Measurements from ENCODE around the gene METAP1. TPM values are rescaled to one million over a fixed set of nuclear protein-coding genes. Genes with fewer than 3 reads are reported as not detected.
"Not testable (repeated sequence)": the region's sequence is repeated elsewhere in the genome, so short reads cannot be mapped to it uniquely, and the experiment has no call there.

METAP1 gene
- total RNA-seq, 1 experiment from 2014 or later, result 60.5 TPM

DNA sequence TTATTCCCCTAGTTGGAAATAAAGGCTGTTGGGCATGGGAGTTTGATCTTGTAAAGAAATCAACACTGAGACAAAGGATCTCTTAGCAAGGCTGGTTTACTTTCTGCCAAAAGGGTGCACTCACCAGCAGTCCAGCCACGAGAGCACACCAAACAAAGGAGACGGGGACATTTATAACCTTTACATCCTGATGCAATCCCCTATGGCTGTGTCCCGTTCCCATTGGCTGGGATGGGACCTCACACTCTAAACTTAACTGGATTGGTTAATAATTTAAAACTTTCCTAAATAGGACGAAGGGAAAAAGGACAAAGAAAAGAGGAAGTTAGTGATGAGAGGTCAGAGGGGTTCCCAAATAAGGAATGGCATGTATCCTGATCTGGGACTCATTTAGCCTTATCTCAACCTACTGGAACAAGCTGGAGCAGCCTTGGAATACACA is 17.9 kb downstream of the METAP1 start:
- intact Hi-C loops (cut with micrococcal nuclease; ENCODE audit: unreplicated experiment), result no loop called here
- TF ChIP-seq, protein P1, sequence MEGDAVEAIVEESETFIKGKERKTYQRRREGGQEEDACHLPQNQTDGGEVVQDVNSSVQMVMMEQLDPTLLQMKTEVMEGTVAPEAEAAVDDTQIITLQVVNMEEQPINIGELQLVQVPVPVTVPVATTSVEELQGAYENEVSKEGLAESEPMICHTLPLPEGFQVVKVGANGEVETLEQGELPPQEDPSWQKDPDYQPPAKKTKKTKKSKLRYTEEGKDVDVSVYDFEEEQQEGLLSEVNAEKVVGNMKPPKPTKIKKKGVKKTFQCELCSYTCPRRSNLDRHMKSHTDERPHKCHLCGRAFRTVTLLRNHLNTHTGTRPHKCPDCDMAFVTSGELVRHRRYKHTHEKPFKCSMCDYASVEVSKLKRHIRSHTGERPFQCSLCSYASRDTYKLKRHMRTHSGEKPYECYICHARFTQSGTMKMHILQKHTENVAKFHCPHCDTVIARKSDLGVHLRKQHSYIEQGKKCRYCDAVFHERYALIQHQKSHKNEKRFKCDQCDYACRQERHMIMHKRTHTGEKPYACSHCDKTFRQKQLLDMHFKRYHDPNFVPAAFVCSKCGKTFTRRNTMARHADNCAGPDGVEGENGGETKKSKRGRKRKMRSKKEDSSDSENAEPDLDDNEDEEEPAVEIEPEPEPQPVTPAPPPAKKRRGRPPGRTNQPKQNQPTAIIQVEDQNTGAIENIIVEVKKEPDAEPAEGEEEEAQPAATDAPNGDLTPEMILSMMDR (IDR thresholded peaks at IDR 0.05; ENCODE audit: unreplicated experiment), result no peak
- Mint-ChIP-seq H3K36me3 (ENCODE audit: insufficient read depth, unreplicated experiment) (peaks cover 6% of the 10 kb centered on the region), H3K4me1 (ENCODE audit: low read depth, unreplicated experiment) (peaks cover 8% of the 10 kb centered on the region), H3K4me3 (ENCODE audit: low read depth, unreplicated experiment) (no peak overlapping the region), H3K27me3 (ENCODE audit: unreplicated experiment) (no peaks in the 10 kb centered on the region), H3K9me3 (ENCODE audit: low read depth, unreplicated experiment) (peaks cover 5% of the 10 kb centered on the region), H3K27ac (ENCODE audit: unreplicated experiment) (peak overlapping the region; percentile 71)
- no peak for DNase-seq
- BruUV-seq (replicated peaks), result no TSS peak
- CTCF ChIA-PET, result no interaction called here

DNA sequence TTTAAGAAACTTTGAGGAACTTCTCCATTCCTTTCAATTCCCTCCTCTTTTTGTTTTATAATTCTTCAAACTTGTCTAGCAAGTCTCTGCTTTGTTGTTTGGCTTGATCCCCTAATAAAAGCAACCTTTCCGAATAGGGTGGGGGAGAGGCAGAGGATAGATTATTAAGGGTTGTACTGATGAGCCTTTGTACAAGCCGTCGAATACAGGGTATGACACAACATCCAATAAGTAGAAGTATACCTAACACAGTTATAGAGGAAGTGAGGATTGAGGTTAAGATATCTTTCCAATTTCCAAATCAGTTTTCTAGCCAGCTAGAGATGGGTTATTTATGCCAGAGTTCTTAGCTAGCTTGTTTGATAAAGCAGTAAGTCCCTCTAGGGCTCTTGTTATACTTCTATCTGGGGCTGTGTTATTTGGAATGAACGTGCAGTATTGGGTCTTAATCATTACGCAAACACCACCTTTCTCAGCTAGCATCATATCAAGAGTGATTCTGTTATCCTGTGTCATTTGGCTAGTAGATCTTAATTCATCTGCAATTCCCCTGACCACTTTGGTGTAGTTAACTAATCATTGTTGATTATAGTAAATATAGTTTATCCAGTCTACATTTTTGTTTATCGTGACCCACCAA is 18.5 kb downstream of the METAP1 start:
- Mint-ChIP-seq H3K4me1 (ENCODE audit: low read depth, unreplicated experiment) (peaks cover 8% of the 10 kb centered on the region), H3K9me3 (ENCODE audit: low read depth, unreplicated experiment) (peaks cover 5% of the 10 kb centered on the region), H3K4me3 (ENCODE audit: low read depth, unreplicated experiment) (no peak overlapping the region), H3K27ac (ENCODE audit: unreplicated experiment) (peak overlapping the region; percentile 71), H3K27me3 (ENCODE audit: unreplicated experiment) (no peaks in the 10 kb centered on the region), H3K36me3 (ENCODE audit: insufficient read depth, unreplicated experiment) (peaks cover 6% of the 10 kb centered on the region)
- DNase-seq, result no peak
- no TSS peak for BruUV-seq (replicated peaks)
- TF ChIP-seq, protein P1 (IDR thresholded peaks at IDR 0.05; ENCODE audit: unreplicated experiment), result no peak
- intact Hi-C loops (cut with micrococcal nuclease; ENCODE audit: unreplicated experiment), result no loop called here
- CTCF ChIA-PET, result interaction anchor here (0.6 kb wide), 1 partner anchor 46 kb away, joined by 7 read pairs; no protein-coding TSS in a partner anchor

DNA sequence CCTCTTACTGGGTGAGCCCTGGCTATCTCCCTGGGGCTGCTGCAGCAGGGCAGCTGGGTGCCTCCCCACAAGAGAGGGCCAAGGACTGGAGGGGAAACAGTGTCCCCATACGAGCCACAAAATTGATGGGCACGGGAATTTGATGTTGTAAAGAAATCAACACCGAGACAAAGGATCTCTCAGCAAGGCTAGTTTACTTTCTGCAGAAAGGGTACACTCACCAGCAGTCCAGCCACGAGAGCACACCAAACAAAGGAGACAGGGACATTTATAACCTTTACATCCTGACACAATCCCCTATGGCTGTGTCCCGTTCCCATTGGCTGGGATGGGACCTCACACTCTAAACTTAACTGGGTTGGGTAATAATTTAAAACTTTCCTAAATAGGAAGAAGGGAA is 25.9 kb downstream of the METAP1 start:
- Mint-ChIP-seq H3K27me3 (ENCODE audit: unreplicated experiment) (no peaks in the 10 kb centered on the region), H3K36me3 (ENCODE audit: insufficient read depth, unreplicated experiment) (no peaks in the 10 kb centered on the region), H3K27ac (ENCODE audit: unreplicated experiment) (no peak overlapping the region), H3K9me3 (ENCODE audit: low read depth, unreplicated experiment) (peaks cover 12% of the 10 kb centered on the region), H3K4me3 (ENCODE audit: low read depth, unreplicated experiment) (no peak overlapping the region), H3K4me1 (ENCODE audit: low read depth, unreplicated experiment) (peaks cover 38% of the 10 kb centered on the region)
- intact Hi-C loops (cut with micrococcal nuclease; ENCODE audit: unreplicated experiment), result no loop called here
- TF ChIP-seq, protein P1 (IDR thresholded peaks at IDR 0.05; ENCODE audit: unreplicated experiment), result no peak
- BruUV-seq (replicated peaks), result no TSS peak
- no peak for DNase-seq
- CTCF ChIA-PET, result no interaction called here

DNA sequence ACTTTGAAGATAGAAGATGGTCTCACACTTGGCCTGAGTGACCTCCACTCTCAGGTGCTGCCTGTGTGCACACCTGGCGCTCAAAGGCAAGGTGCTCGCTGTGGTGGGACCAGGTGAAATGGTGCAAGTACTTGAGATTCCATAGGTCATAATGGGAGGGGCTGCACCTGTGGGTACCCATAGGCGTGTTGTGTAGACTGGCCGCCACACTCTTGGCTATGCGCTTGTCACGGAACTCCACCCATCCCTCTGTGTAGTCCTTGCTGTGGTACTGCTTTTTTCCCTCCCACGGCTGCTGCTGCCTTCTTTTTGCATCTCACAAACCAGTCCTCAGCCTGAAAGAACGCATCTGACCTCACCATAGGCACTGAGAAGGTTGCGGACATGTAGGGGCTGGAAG is 27.0 kb downstream of the METAP1 start:
- CTCF ChIA-PET, result no interaction called here
- Mint-ChIP-seq H3K9me3 (ENCODE audit: low read depth, unreplicated experiment) (peaks cover 12% of the 10 kb centered on the region), H3K4me1 (ENCODE audit: low read depth, unreplicated experiment) (peaks cover 47% of the 10 kb centered on the region), H3K27ac (ENCODE audit: unreplicated experiment) (no peak overlapping the region), H3K36me3 (ENCODE audit: insufficient read depth, unreplicated experiment) (no peaks in the 10 kb centered on the region), H3K27me3 (ENCODE audit: unreplicated experiment) (no peaks in the 10 kb centered on the region), H3K4me3 (ENCODE audit: low read depth, unreplicated experiment) (no peak overlapping the region)
- intact Hi-C loops (cut with micrococcal nuclease; ENCODE audit: unreplicated experiment), result no loop called here
- TF ChIP-seq, protein P1 (IDR thresholded peaks at IDR 0.05; ENCODE audit: unreplicated experiment), result no peak
- DNase-seq, result no peak
- BruUV-seq (replicated peaks), result no TSS peak

DNA sequence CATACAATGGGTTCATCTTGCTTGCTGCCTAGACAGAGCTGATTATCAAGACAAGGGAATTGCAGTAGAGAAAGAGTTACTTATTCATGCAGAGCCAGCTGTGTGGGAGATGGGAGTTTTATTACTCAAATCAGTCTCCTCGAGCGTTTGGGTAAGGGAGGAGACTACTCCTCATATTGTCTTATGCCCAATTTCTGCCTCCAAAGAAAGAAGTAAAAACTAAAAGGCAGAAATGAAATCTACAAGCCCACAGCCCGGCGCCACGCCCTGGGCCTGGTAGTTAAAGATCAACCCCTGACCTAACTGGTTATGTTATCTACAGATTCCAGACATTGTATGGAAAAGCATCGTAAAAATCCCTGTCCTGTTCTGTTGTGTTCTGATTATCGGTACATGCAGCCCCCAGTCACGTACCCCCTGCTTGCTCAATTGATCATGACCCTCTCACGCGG is 28.3 kb downstream of the METAP1 start:
- peak overlapping the region; percentile 72 for H3K4me3 Mint-ChIP-seq (ENCODE audit: low read depth, unreplicated experiment)
- H3K36me3 Mint-ChIP-seq (ENCODE audit: insufficient read depth, unreplicated experiment); H3K27me3 Mint-ChIP-seq (ENCODE audit: unreplicated experiment); BruUV-seq (replicated peaks); intact Hi-C loops (cut with micrococcal nuclease; ENCODE audit: unreplicated experiment): not testable (repeated sequence)
- CTCF ChIA-PET, result interaction anchor here (1.2 to 2.1 kb wide), 2 partner anchors 29 to 32 kb away, joined by 5 to 8 read pairs; partner anchors contain the start of gene METAP1
- peak overlapping the region; percentile 88 for H3K27ac Mint-ChIP-seq (ENCODE audit: unreplicated experiment)
- H3K4me1 Mint-ChIP-seq (ENCODE audit: low read depth, unreplicated experiment), result peaks cover 47% of the 10 kb centered on the region
- peaks cover 12% of the 10 kb centered on the region for H3K9me3 Mint-ChIP-seq (ENCODE audit: low read depth, unreplicated experiment)
- DNase-seq, result peak; percentile 30
